Caco-2 (cell line): ENCODE data around the gene OPTC. TPM values are rescaled to one million over a fixed set of nuclear protein-coding genes. Genes with fewer than 3 reads are reported as not detected.

ENCODE experiments used
- BruUV-seq: library from RNA; stranded (reverse); fragments of 400-500 nt; replicated peaks from 2 replicates; lab custom pipeline; 2021; lab: Mats Ljungman, UMichigan
- CTCF ChIA-PET: fragments of 300-600 bp; sonication (Branson Sonifier 250); formaldehyde crosslinking; loops from one replicate; lab custom pipeline; 2022; ENCODE audit warnings: antibody characterized with exemption; lab: Charles Lee
- POLR2A ChIA-PET: fragments of 300-600 bp; sonication (Branson Sonifier 250); formaldehyde crosslinking; loops from one replicate; lab custom pipeline; 2022; ENCODE audit warnings: antibody characterized with exemption; lab: Charles Lee
- DNase-seq, 2 experiments: peaks; one replicate each; pipeline versions ENCODE4 v3.0.0 to v3.0.0-alpha.2; 2020 to 2022
- H3K27me3 ChIP-seq: replicated peaks from 2 replicates; pipeline ENCODE4 v1.6.0; 2011; ENCODE audit warnings: low read length; ENCODE audit not compliant: control insufficient read depth, insufficient read depth
- H3K36me3 ChIP-seq: 2 replicates; pipeline ENCODE4 v1.5.1; 2011; ENCODE audit warnings: low read length; ENCODE audit not compliant: control insufficient read depth, insufficient read depth
- H3K4me1 ChIP-seq: fragments of 250-450 bp; sonication (Bioruptor Pico); 2 replicates; pipeline ENCODE4 v1.5.1; 2020; ENCODE audit warnings: mild to moderate bottlenecking
- H3K4me3 ChIP-seq: 2 replicates; pipeline ENCODE4 v1.5.1; 2011; ENCODE audit warnings: low read depth, mild to moderate bottlenecking, control low read depth, low read length
- H3K9me3 ChIP-seq: fragments of 250-450 bp; sonication (Bioruptor Pico); 2 replicates; pipeline ENCODE4 v1.5.1; 2020; ENCODE audit warnings: mild to moderate bottlenecking, moderate library complexity
- H3K27ac Mint-ChIP-seq: one replicate; pipeline ENCODE4 v1.8.0; 2022; ENCODE audit warnings: mixed read lengths; ENCODE audit not compliant: unreplicated experiment
- H3K27me3 Mint-ChIP-seq: one replicate; pipeline ENCODE4 v1.8.0; 2022; ENCODE audit warnings: mixed read lengths; ENCODE audit not compliant: insufficient read depth, unreplicated experiment
- H3K36me3 Mint-ChIP-seq: one replicate; pipeline ENCODE4 v1.8.0; 2022; ENCODE audit warnings: mild to moderate bottlenecking, mixed read lengths; ENCODE audit not compliant: insufficient read depth, unreplicated experiment
- H3K4me1 Mint-ChIP-seq: one replicate; pipeline ENCODE4 v1.8.0; 2022; ENCODE audit warnings: low read depth, mixed read lengths; ENCODE audit not compliant: unreplicated experiment
- H3K4me3 Mint-ChIP-seq: one replicate; pipeline ENCODE4 v1.8.0; 2022; ENCODE audit warnings: mild to moderate bottlenecking, moderate library complexity, mixed read lengths; ENCODE audit not compliant: unreplicated experiment
- H3K9me3 Mint-ChIP-seq: one replicate; pipeline ENCODE4 v1.8.0; 2022; ENCODE audit warnings: mixed read lengths; ENCODE audit not compliant: unreplicated experiment
- CTCF ChIP-seq, 2 experiments: fragments of 200-600 bp in 1 of 2; IDR thresholded peaks; 1 replicate in 1 of 2; 2 replicates in 1 of 2; pipeline versions ENCODE4 v1.5.1 to v1.8.0; 2011 to 2022; ENCODE audit warnings: antibody characterized with exemption in 1 of 2, control low read depth in 1 of 2, inconsistent platforms in 1 of 2, low read depth in 1 of 2, low read length in 1 of 2, mild to moderate bottlenecking in 1 of 2, moderate library complexity in 1 of 2; ENCODE audit not compliant: insufficient read depth in 1 of 2, severe bottlenecking in 1 of 2, unreplicated experiment in 1 of 2
- intact Hi-C: fragments of 100-400 bp; cut with micrococcal nuclease; formaldehyde crosslinking; loops from one replicate; pipeline ENCODE4 v1.10.0; 2022; ENCODE audit not compliant: unreplicated experiment
- total RNA-seq: library from RNA; stranded (reverse); gene quantifications from 2 replicates; pipeline ENCODE4 v1.2.3, GENCODE V29; 2022

Gene OPTC
- total RNA-seq, 1 experiment from 2014 or later = not detected

- no TSS peak for BruUV-seq
- Mint-ChIP-seq H3K36me3 (no peaks in the 10 kb centered on the region), H3K4me3 (no peak overlapping the region), H3K9me3 (no peaks in the 10 kb centered on the region), H3K4me1 (no peaks in the 10 kb centered on the region), H3K27me3 (peaks cover 16% of the 10 kb centered on the region), H3K27ac (no peak overlapping the region)
- ChIA-PET POLR2A (no interaction called here), CTCF (no interaction called here)
- no peak overlapping the region for H3K4me3 ChIP-seq
- TF ChIP-seq CTCF (IDR thresholded peaks at IDR 0.05; ENCODE audit: insufficient read depth in 1 of 2, low read depth in 1 of 2, low read length in 1 of 2, severe bottlenecking in 1 of 2, unreplicated experiment in 1 of 2) = no peak
- H3K4me1 ChIP-seq = no peaks in the 10 kb centered on the region
- no peaks in the 10 kb centered on the region for H3K36me3 ChIP-seq
- intact Hi-C loops = no loop called here
- no peaks in the 10 kb centered on the region for H3K27me3 ChIP-seq
- DNase-seq = no peak
- no peaks in the 10 kb centered on the region for H3K9me3 ChIP-seq
Measured at GRCh38 chr1:203454986-203455471, 38.9 kb upstream of the OPTC start.

- no peak for TF ChIP-seq CTCF (IDR thresholded peaks at IDR 0.05; ENCODE audit: insufficient read depth in 1 of 2, low read depth in 1 of 2, low read length in 1 of 2, severe bottlenecking in 1 of 2, unreplicated experiment in 1 of 2)
- CTCF ChIA-PET = no interaction called here
- POLR2A ChIA-PET = no interaction called here
- Mint-ChIP-seq H3K4me1 (no peaks in the 10 kb centered on the region), H3K4me3 (no peak overlapping the region), H3K27ac (no peak overlapping the region), H3K9me3 (no peaks in the 10 kb centered on the region), H3K27me3 (peaks cover 16% of the 10 kb centered on the region), H3K36me3 (no peaks in the 10 kb centered on the region)
- Histone ChIP-seq H3K9me3 (no peaks in the 10 kb centered on the region), H3K36me3 (no peaks in the 10 kb centered on the region), H3K4me3 (no peak overlapping the region), H3K4me1 (no peaks in the 10 kb centered on the region), H3K27me3 (no peaks in the 10 kb centered on the region)
- BruUV-seq = no TSS peak
- intact Hi-C loops = no loop called here
- DNase-seq = no peak
Measured at GRCh38 chr1:203455706-203456105, 38.2 kb upstream of the OPTC start.

- Mint-ChIP-seq H3K4me1 (no peaks in the 10 kb centered on the region), H3K9me3 (no peaks in the 10 kb centered on the region), H3K27me3 (peaks cover 19% of the 10 kb centered on the region), H3K4me3 (no peak overlapping the region), H3K27ac (no peak overlapping the region), H3K36me3 (no peaks in the 10 kb centered on the region)
- no peak for DNase-seq
- intact Hi-C loops = no loop called here
- H3K27me3 ChIP-seq = no peaks in the 10 kb centered on the region
- H3K4me1 ChIP-seq = no peaks in the 10 kb centered on the region
- no TSS peak for BruUV-seq
- H3K36me3 ChIP-seq = no peaks in the 10 kb centered on the region
- ChIA-PET POLR2A (no interaction called here), CTCF (no interaction called here)
- no peak for TF ChIP-seq CTCF (IDR thresholded peaks at IDR 0.05; ENCODE audit: insufficient read depth in 1 of 2, low read depth in 1 of 2, low read length in 1 of 2, severe bottlenecking in 1 of 2, unreplicated experiment in 1 of 2)
- no peak overlapping the region for H3K4me3 ChIP-seq
- H3K9me3 ChIP-seq = no peaks in the 10 kb centered on the region
Measured at GRCh38 chr1:203456577-203456976, 37.4 kb upstream of the OPTC start.
